ENCODE results near the gene TMEM39B.
"Not testable (repeated sequence)": the region's sequence is repeated elsewhere in the genome, so short reads cannot be mapped to it uniquely, and the experiment has no call there.

The TMEM39B gene

DNA sequence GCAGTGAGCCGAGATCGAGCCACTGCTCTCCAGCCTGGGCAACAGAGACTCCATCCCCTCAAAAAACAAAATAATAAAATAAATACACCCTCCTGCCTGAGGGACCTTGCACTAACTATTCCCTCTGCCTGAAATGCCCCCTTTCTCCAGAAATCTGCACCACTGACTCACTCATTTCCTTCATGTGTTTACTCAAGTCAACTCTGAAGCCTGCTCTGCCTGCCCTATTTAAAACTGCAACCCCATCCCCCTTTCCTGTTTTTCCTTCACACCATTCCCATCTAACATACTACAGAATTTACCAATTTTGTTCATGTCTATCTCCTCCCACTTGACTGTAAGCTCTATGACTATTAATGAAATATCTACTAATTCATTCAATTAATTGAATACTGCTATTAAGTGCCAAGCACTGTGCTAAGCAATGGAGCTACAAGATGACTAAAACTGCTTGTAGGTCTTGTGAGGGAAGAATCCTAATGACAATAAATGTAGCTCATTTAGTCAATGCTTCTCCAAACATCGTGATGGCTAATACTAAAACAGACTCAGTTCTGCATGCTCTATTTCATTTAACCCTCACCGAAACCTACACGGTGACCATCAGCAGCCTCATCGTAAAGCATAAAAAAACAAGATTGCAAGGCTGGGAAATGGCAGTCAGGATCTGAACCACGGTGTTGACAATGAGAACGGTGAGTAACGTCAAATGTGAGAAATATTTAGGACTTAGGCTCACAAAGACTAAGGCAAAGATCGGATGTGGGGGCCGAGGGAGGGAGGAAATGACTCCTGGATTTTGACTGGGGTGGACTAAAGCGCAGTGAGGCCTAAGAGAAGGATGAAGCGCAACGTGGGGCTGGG is 749 bp upstream of the TMEM39B start:
- peak; percentile 2 for DNase-seq

DNA sequence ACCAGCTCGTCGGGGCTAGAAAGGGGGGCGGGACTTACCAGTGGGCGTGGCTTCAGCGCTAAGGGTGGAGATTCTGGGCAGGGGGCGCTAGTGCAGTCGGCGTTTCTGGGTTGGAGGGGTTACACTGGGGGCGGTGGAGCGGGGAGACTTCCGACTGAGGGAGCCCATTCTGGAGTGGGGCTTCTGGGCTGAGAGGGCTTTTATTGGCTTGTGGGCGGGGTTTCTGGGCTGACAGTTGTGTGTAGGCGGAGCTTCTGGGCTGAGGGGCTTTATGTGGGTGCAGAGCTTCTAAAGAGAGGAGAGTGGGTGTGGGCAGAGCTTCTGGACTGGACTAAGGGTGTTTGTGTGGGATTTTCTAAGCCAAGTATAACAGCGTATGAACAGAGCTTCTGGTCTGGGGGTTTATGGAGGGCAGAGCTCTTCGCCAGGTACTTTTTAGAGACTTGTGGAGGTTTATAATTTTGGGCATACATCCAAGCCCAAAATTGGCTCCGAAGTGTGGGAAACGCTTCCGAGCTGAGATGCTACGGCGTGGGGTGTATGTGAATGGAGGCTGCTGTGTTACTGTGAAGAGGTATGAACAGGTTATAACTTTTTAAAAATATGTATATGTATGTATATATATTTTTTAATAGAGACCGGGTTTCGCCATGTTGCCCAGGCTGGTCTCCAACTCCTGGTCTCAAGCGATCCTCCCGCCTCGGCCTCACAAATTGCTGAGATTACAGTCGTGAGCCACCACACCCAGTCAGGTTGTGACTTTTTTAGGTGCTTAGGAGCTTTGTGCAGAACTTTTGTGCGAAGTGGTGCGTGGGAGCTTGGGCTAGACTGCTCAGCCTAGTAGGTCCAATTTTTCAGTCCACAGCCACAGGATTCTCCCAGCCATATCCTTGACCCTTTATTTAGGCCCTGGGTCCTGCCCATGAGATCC is 825 bp downstream of the TMEM39B start:
- DNase-seq: peak; percentile 80

DNA sequence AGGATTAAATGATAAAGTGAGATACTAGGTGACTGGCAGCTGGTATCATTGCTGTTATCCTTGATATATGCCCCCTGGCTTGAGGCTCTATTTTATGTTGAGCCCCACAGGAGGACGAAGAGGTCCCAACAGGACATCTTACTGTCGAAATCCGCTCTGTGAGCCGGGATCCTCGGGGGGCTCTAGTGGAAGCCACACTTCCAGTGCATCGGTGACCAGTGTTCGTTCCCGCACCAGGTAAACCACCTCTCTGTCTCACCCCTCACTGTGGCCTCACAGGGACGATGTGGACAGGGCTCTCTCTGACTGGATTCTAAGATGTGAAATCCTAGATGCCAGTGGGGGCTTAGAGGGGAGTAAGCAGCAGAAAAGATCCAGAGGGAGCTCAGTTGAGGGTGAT is 2.1 kb downstream of the TMEM39B start:
- no peak for DNase-seq

DNA sequence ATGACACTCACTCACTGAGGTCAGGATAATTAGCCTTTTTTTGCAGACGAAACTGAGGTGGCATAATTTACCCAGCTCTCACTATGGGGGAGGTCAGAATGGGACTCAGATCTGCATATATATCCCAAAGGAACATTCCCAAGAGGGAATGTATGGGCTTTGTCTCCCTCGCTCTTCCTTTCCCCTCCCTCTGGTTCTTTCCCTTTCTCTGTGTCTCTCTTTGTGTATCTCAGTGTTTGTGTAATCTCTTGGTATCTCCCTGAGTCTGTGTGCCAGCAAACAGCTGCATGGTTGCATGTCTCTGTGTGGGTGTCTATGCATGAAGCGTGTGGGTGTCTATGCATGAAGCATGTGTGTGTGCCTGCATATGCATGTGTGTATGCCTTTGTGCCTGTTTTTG is 4.7 kb downstream of the TMEM39B start:
- DNase-seq: no peak

DNA sequence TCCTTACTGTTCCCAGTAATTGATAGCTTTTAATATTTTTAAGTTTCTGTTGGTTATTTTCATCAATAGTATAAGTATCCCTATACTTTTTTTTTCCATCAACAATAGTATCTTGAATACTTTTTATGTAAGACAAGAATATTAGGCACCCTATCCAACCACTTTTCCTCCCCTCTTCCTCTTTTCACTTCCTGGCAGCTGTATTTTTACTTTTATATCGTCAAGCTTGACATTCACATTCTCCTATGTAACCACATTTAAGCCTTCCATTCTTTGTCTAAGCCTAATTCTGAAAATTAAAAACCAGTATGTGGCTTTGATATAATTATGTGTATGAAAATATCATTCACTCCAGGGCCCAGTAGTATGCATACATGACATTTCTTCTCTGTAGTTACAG is 9.3 kb downstream of the TMEM39B start:
- no peak for DNase-seq

DNA sequence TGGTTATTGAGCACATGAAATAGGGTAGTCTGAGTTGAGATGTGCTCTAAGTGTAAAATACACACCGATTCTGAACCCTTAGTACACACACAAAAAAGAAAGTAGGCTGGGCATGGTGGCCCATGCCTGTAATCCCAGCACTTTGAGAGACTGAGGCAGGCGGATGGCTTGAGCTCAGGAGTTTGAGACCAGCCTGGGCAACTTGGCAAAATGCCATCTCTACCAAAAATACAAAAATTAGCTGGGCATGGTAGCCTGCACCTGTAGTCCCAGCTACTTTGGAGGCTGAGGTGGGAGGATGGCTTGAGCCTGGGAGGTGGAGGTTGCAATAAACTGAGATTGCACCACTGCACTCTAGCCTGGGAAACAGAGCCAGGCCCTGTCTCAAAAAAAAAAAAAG is 13.6 kb downstream of the TMEM39B start:
- not testable (repeated sequence) for DNase-seq

DNA sequence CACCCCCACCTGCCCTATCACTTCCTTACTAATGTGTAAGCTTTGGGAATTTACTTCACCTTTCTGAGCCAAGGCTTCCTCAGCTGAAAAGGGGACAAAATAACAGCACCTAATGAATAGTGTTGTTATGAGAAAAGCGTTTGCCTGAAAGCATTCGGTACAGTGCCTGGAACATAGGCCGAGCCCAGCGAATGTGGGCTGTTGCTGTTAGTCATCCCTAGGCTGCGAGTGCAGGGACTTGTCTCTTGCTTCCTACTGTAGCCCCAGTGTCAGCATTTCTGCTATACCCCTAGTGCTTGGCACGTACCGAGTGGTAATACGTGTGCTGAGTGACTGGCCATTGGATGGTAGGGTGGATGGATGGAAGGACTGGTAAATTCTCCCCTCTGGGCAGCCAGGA is 18.4 kb downstream of the TMEM39B start:
- DNase-seq: no peak

DNA sequence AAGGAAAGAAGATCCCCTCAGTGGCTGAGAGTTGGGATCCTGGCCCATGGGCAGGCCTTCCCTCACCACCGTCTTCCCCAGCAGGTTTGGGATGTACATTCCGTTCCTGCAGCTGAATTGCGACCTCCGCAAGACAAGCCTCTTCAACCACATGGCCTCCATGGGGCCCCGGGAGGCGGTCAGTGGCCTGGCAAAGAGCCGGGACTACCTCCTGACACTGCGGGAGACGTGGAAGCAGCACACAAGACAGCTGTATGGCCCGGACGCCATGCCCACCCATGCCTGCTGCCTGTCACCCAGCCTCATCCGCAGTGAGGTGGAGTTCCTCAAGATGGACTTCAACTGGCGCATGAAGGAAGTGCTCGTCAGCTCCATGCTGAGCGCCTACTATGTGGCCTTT is 18.9 kb downstream of the TMEM39B start:
- DNase-seq: no peak

DNA sequence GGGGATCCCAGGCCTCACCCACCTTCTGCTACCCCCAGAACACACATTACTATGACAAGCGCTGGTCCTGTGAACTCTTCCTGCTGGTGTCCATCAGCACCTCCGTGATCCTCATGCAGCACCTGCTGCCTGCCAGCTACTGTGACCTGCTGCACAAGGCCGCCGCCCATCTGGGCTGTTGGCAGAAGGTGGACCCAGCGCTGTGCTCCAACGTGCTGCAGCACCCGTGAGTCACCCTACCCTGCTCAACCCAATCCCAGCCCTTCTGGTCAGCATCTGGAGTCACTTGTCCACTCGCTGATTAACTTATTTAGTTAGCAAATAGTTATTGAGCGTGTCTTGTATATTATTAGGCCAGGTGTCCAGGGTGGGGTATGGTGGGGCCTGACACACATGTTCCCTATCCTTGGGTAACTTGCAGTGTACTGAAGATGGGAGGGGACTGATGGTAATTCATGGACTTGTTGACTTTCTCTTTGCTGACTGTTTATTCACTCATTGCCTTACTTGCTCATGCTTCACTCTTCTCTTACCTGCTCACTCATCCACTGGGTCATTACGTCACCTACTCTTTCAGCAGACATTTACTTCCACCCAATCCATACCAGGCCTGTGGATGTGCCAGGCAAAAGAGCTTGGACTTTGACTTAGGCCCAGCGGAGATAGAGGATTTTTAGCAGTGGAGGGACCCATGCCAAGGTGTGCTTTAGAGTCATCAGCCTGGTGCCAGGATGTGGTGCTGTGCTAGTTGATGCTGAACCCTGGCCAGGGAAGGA is 22.2 kb downstream of the TMEM39B start:
- no peak for DNase-seq

DNA sequence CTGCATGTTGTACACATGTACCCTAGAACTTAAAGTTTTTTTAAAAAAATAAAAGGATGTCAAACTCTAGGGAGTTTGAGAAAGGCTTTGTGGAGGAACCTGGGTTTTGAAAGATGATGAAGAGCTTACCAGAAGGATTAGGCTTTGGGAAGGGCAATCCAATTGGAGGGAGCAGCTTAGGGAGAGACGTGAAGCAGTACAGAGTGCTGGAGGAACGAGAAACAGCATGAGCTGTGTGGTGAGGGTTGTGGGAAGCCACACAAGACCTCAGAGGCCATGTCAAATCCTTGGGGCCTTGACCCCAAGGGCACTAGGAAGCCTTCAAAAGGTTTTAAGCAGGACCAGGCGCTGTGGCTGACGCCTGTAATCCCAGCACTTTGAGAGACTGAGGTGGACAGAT is 26.7 kb downstream of the TMEM39B start:
- DNase-seq: no peak

DNA sequence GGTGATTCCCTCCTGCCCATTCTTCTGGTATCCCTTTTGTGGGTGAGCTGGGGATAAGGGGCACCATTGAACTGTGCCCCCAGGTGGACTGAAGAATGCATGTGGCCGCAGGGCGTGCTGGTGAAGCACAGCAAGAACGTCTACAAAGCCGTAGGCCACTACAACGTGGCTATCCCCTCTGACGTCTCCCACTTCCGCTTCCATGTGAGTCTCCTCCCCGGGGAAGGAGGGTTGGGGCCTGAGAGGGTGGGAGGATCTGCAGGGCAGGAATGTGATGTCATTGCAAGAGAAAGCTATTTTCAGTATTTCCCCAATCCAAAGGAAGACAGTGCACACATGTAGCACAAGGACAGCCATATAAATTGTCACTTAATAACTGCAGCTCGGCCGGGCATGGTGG is 27.6 kb downstream of the TMEM39B start:
- no peak for DNase-seq

DNA sequence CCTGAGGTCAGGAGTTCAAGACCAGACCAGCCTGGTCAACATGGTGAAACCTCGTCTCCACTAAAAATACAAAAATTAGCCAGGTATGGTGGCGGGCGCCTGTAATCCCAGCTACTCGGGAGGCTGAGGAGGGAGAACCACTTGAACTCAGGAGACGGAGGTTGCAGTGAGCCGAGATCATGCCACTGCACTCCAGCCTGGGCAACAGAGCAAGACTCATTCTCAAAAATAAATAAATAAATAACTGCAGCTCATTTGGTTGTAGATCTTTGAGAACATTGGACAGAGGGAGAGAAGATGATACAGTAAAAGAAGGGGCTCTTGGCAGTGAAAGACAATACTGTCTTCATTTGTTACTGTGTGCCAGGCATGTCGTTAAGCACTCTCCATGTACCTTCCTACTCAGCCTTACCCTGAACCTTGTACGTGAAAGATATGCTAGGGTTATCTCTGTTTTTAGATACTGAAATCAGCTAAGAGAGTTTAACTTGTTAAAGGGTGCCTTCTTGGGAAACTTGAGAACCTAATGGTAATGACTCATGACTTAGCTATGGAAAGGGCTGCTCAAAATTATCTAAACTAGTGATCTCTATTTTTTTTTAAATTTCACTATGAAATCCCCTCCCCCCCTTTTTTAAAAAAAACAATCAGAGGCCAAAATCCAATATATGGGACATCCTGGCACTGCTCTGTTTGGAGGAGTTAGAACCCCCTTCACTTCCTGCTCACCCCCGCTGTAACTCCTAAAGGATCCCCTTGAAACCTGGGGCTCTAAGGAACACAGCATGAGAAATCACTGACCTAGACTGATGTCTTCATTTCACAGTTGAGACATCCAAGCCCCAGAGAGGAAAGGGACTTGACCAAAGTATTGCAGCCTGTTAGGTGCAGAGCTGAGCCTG is 28.3 kb downstream of the TMEM39B start:
- no peak for DNase-seq

DNA sequence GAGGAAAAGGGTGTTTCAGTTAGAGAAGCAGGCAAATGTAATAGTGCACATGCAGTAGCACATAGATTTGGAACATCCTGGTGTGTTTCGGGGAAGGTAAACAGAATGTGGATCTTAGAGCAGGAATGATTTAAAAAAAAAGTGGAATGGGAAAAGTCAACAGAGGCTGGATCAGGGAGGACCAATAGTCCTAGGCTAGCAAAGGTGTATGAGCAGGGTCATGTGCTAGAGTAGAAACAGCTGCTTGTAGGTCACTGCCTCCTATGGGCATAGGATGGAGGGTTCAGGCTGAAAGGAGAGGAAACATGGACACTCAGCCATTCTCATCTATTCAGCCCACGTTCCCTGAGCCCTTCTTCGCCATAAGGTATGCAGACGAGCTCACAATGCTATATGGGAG is 31.4 kb downstream of the TMEM39B start:
- no peak for DNase-seq

DNA sequence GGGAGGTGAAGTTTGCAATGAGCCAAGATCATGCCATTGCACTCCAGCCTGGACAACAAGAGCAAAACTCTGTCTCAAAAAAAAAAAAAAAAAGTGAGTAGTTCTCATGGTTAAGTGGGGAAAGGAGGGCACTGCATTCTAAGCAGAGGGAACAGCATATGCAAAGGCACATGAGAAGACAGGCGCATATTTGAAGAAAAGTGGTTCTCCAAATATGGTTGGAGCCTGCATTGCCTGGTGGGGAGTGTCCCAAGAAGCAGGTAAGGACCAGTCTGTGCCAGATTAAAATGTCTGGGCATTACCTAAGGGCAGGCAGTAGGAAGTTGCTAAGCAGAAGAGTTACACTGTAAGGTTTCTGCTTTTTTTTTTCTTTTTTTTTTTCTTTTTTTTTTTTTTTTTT is 32.6 kb downstream of the TMEM39B start:
- DNase-seq: no peak

DNA sequence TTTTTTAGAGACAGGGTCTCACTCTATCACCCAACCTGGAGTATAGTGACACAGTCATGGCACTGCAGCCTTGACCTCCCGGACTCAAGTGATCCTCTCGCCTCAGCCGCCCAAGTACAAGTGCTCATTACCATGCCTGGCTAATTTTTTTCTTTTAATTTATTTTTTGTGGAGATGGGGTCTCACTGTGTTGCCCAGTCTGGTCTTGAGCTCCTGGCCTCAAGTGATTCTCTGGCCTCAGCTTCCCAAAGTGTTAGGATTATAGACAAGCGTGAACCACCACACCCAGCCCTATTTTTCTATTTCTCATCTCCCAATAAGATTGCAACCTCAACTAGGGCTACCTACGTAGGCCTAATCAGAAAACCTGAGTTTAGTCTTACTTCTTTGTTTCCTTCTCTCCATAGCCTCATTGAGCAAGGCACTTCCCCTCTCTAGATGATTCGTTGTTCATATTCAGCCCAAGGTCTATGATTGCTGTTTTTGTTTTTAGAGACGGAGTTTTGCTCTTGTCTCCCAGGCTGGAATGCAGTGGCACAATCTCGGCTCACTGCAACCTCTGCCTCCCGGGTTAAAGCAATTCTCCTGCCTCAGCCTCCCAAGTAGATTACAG is 34.0 kb downstream of the TMEM39B start:
- no peak for DNase-seq

DNA sequence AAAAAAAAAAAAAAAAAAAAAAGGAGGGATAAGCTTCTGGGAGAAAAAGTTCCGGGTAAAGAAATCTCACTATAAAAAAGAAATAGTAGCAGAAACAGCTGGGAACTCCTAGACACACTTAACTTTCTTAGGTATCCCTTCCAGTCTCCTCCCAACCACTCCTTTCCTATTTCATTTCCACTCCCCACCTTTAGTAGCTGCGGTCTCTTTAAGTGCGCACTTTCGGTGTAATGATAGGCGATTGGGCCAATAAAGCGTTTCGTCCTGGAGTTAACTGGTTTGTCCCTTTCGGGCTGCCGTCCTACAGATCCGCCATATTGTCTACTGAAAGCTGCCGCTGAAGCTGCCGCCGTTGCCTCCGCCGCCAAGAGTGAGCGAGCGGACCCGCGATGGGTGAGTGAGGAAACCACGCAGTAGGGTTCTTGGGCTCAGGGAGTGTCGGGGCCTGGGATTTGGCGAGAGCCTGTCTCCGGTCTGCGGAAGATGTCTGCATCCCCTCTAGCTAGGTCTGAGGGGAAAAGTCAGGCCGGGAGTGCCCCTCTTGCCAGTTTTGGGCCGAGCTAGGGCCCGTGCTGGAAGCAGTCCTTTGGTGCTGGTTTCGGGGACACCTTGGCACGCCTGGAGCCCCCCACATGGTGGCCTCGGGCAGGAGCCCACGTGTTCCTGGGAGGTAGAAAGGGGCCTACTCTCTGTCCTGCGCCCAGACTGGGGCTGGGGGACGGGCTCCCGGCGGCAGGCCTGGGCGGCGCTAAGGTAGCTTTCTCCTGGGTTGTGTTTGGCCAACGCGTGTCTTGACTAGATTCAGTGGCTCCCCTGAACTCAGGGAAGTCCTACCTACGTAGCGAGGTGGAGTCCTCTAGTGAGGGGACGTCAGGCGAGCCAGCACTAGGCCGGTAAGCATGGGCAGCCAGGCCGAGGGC is 35.3 kb downstream of the TMEM39B start, which contains the start of gene KPNA6:
Gene KPNA6 (plus strand): TSS at position 315 of the 920 bp plus-strand sequence. CDS start 75 bp downstream, at position 390.
- peak; percentile 85 for DNase-seq

DNA sequence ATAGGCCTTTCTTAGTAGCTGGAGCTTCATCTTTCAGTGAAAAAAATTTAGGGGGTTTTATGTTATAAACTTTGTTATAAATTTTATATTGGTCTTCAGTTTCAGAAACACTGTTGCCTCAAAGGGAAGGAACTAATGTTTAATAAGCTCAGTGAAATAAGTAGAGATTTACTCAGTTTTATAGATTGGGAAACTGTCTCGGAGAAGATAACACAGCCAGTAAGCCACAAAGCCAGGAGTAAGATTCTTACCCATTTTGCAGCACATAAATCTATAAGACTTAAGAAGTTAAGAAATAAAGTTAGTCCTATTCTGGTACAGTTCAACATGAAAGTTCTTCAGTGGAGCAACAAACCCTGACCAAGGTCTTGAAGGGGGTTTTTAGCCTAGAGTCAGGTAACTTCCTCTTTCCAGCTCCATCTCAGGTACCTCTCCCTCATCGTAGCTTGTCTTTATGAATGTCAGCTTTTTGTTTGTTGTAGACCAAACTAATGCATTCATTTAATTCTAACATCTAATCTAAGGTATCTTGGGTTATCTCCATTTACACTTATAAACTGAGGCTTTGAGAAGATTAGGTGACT is 38.4 kb downstream of the TMEM39B start:
- no peak for DNase-seq

DNA sequence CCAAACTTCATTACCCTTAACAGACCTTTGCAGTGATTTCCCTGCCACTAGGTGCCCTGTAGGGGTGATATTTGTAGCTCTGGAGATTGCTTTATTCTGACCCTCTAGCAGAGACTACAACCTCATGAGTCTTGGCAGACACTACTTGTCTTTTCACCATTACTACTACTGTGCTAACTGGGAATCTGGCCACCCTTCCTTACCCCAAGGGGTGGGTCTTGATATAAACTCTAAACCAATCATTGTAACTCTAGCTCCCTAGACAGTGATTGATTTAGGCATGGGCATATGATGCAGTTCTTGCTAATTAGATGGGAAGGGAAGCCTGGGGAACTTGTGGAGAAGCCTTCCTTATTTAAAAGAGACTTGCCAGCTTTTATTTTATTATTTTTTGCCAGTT is 39.0 kb downstream of the TMEM39B start:
- DNase-seq: no peak

DNA sequence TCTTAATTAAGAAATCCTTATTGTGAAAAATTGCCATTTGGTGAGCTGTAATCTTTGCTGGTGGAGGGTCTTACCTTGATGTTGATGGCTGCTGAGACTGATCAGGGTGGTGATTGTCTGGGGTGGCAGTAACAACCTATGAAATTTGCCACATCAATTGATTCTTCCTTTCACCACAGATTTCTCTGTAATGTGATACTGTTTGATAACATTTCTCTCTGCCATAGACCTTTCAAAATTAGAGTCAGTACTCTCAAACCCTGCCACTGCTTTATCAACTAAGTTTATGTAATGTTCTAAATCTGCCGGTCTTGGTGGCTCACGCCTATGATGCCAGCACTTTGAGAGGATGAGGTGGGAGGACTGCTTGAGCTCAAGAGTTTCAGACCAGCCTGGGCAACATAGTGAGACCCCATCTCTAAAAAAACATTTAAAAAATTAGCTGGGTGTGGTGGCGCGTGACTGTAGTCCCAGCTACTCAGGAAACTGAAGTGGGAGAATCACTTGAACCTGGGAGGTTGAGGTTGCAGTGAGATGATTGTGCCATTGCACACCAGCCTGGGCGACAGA is 40.2 kb downstream of the TMEM39B start:
- DNase-seq: no peak

DNA sequence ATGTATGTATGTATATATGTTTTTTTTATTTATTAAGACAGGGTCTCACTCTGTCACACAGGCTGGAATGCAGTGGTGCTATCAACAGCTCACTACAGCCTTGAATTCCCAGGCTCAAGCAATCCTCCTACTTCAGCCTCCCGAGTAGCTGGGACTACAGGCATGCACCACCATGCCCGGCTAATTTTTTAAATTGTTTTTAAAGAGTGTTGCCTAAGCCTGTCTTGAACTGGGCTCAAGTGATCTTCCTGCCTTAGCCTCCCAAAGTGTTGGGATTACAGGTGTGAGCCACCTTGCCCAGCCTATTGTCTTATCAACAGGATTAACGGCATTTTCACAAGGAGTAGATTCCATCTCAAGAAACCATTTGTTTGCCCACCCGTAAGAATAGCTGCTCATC is 40.7 kb downstream of the TMEM39B start:
- DNase-seq: not testable (repeated sequence)
